GM21619 (cell line): ENCODE measurements around the gene VPS35L.
A peak's percentile ranks its signal among the peaks of the same experiment; 100 is the strongest.

ENCODE experiments used
- ATAC-seq: cut with Tn5 transposase; IDR thresholded peaks from one replicate; pipeline ENCODE4 v1.9.1; 2021; ENCODE audit not compliant: unreplicated experiment

Gene VPS35L, protein sequence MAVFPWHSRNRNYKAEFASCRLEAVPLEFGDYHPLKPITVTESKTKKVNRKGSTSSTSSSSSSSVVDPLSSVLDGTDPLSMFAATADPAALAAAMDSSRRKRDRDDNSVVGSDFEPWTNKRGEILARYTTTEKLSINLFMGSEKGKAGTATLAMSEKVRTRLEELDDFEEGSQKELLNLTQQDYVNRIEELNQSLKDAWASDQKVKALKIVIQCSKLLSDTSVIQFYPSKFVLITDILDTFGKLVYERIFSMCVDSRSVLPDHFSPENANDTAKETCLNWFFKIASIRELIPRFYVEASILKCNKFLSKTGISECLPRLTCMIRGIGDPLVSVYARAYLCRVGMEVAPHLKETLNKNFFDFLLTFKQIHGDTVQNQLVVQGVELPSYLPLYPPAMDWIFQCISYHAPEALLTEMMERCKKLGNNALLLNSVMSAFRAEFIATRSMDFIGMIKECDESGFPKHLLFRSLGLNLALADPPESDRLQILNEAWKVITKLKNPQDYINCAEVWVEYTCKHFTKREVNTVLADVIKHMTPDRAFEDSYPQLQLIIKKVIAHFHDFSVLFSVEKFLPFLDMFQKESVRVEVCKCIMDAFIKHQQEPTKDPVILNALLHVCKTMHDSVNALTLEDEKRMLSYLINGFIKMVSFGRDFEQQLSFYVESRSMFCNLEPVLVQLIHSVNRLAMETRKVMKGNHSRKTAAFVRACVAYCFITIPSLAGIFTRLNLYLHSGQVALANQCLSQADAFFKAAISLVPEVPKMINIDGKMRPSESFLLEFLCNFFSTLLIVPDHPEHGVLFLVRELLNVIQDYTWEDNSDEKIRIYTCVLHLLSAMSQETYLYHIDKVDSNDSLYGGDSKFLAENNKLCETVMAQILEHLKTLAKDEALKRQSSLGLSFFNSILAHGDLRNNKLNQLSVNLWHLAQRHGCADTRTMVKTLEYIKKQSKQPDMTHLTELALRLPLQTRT

DNA sequence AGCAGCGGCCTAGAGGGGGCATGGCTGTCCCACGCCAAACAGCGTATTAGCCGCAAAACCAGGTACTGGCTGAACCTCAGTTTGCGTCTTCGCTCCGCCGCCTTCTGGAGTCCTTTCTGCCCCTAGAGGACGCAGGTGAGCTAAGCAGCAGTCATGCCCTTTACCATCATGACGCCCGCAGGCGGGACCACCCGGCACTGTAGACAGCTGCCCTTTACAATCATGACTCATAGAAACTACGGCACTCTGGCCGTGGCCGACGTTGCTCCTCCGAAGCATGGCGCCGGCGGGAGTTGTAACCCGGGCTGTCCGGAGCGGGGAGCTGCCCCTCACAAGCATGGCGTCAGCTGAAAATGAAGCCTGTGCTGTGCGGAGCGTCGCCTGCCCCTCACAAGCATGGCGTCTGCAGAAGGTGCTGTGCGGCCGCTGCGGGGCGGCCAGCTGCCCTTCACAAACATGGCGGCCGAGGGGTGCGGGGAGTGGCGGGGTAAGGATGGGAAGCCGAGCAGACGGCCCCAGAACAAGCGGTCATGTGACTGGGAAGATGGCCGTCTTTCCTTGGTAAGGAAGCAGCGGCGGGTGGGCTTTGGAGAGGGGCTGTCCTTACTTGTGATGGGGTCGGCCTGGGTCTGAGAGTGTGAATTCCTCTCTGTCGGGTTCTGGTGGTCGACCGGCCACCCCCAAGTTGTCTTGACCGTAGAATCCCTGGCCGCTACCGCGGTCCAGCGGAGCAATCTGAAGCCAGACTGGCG is at the start of gene VPS35L:
Gene VPS35L (plus strand): TSS at position 518 of the 752 bp plus-strand sequence. CDS start 27 bp downstream, at position 545.
- ATAC-seq = peak; percentile 95

DNA sequence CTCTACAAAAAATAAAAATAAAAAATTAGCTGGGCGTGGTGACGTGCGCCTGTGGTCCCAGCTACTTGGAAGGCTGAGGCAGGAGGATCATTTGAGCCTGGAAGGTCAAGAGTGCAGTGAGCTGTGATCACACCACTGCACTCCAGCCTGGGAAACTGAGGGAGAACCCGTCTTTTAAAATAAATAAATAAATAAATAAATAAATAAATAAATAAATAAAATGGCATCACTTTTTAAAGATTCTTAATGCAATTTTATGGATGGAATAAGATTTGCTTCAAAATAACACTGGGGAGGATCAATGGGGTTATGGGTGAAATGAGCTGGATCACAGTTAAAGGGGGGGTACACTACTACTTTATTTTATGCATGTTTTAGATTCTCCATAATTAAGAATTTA is 48.5 kb upstream of the VPS35L start:
- ATAC-seq = no peak

DNA sequence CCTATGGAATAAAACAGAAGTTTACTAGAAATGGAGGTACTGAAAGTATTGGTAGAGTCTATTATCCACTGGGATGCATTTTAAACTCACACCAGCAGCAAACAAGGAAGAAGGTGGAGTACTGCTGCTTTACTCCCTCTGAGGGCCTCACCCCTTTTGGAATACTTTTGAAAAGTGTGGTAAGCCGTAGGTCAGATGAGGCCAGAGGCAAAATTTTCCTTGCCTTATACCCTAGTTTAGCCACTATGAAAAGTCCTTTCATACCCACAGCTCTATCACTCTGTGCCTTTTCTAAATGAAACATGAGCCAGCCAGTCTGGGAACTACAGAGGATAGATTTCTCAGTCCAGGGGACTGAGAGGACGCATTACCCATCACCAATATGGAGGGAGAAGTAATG is 47.6 kb upstream of the VPS35L start:
- ATAC-seq = no peak

DNA sequence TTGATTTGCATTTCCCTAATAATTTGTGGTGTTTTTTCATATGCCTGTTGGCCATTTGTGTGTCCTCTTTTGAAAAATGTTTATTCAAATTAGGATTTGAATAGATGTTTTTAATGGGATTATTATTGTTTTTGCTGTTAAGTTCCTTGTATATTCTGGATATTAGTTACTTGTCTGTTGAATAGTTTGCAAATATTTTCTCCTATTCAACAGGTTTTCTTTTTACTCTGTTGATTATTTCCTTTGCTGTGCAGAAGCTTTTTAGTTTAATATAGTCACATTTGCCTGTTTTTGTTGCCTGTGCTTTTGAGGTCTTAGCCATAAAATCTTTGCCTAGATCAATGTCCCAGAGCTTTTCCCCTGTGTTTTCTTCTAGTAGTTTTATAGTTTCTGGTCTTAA is 43.2 kb upstream of the VPS35L start:
- ATAC-seq = no peak

DNA sequence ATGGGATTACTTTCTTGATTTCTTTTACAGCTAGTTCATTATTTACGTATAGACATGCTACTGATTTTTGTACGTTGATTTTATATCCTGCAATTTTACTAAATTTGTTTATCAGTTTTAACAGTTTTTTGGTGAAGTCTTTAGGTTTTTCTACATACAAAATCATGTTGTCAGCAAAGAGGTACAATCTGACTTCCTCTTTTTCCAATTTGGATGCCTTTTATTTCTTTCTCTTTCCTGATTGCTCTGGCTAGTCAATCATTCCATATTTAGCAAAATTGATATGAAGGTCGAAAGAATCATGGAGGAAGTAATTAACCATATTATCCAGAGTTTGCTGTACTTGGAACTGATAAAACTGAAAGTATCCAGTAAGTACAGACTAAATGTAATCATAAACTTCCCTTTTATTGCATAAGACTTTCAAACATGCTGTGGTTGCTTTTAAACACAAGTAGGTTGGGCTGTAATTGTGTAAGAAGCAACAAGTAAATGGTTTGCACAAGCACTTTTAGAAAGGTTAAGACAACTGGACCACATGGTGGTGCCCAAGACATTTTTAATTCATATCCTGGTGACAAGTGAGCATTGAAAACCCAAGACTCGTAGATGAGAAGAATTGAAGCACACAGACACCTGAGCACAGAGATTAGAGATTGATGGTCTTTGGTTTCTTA is 42.0 kb upstream of the VPS35L start:
- ATAC-seq = no peak

DNA sequence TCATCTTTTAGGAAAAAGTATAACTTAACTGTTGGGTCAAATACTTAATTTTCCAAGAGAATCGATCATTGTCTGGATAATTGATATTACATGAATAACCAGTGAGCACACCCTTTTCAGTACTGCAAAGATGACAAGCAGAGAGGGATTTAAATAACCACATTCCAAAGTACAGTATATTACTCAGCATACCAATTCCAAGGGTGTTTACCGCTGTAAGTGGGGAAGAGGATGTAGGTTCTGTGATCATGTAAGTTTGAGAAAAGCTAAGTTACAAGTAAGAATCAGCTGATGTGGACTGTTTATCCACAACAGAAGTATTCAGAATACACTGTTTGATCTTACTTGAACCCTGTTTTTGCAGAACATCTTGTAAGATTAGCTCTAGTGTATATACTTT is 39.7 kb upstream of the VPS35L start:
- no peak for ATAC-seq

DNA sequence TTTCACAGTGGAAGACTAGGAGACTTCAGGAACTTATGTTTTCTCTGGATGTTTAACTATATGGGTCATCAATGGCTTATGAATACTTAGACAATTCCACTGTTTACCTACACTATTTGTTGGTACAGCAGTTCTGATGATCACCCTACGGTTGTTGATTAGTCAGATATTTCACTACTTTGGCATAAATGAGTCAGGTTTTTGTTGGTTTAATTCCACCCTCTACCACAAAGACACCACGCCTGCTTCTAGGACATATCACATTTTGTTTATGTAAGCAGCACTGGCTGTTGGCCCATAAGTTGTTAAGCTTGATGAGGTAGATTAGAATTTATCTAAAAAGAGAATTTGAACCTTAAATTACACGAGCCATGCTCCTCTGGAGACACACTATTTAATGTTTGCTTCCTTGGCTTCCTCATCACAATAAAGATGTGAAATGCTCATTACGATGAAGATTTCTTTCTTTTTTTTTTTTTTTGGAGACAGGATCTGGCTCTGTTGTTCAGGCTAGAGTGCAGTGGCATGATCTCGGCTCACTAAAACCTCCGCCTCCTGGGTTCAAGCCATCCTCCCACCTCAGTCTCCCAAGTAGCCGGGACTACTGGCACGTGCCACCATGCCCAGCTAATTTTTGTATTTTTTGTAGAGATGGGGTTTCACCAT is 37.9 kb upstream of the VPS35L start:
- no peak for ATAC-seq

DNA sequence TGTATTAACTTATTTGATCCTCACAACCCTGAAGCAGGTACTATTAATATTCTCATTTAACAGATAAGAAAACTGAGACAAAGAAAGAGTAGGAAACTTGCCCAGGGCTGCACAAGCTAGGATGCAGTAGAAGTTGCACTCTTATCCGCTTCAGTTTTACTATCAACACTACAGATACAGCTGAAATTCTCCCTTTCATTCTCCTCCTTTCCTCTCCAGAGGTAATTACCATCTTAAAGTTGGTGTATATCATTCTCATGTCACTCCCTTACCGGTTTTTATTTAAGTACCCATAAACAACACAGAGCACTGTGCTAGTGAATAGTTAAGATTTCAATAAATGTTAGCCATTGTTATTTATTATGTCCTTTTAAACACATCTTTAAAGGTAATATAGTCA is 37.1 kb upstream of the VPS35L start:
- ATAC-seq = no peak

DNA sequence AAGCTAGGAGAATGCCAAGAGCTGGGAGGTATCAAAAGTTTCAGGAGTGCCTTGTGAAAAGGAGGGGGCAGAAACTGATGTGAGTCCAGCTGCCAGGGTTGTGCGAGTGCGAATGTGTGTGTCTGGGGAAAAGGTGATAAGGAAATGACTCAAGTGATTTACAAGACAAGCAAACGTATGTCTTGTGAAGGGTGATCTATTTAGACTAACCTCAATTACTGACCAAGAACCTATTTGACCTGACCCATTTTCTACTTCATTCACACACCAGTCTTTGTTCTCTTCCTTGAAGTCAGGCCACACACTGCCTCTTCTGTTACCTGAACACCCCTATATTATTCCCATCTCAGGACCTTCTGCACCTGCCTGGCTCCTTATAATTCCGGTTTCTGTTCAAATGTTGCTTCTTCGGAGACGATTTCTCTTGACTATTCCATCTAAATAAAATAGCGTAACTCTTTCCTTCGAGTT is 34.6 kb upstream of the VPS35L start:
- no peak for ATAC-seq

DNA sequence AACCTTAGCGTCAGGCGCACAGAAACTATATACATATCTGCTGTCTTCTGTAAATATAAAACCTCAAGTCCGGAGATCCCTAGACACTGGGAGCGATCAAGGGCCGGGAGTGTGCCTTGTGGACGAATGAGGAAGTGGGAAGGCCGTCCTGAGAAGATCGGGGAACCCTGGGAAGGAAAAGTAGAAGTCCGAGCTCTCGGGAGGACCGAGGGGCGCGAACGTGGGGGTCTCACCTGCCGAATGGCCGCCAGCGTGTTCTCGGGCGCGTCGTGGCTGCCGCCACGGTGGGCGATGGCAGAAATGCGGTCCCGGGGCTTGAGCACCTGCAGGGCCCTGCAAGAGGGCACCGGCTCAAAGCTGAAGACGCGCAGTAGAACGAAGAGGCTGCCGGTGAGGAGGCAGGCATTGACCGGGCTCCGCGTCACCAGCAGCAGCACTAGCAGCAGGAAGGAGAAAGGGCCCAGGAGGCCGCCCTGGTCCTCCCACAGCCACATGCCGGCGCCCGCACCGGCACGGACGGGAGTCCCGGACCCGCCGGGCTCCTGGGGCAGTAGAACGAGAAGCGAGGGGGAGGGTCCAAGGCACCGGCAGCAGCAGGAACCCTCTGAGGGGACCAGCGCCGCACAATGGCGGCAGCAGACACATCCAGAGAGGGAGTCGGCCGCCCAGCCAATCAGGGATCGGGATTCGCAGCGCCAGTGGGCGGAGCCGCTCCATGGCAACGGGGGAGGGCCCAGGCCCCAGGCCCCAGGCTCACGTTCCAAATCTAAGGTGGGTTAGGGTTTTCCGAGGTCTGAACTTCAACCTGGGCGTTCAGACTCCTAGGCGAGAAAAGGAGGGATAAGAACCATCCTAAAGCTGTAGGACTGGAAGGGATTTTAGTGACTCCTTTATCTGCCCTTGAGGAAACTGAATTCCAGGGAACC is 33.8 kb upstream of the VPS35L start, which contains the start of gene GDE1:
Gene GDE1 (minus strand): TSS at position 628 of the 926 bp plus-strand sequence. CDS start 134 bp downstream, at position 494.
- ATAC-seq = peak; percentile 72

DNA sequence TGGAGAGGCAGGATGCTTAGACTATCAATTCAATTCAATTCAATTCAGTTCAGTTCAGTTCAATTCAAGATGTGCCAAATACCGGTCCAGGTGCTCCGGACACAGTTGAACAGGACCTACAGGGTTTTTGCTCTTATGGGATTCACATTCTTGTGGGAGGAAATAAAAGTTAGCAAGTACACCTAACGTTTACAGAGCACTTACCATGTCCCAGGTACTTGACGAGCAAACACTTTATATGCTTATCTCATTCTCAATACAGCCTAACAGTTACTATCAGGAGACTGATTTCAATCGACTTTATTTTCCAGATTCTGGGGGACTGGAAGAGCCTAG is 33.1 kb upstream of the VPS35L start:
- ATAC-seq = no peak

DNA sequence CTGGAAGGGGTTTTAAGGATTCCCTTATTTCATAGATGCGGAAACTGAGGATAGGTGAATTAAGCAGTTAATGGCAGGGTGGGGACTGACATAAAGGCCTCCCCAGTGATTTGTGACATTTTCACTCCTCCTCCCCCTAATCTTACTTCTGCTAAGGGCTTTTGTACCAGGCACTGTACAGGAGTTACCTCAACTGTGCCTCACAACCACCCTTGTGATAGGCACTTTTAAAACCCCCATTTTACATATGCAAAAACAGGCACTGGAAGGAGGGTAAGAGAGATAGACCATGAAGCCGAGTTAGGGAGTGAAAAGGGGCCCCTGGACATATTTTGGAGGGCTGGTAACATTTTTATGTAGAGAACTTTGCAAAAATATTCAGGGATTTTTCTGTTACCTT is 32.7 kb upstream of the VPS35L start:
- no peak for ATAC-seq

DNA sequence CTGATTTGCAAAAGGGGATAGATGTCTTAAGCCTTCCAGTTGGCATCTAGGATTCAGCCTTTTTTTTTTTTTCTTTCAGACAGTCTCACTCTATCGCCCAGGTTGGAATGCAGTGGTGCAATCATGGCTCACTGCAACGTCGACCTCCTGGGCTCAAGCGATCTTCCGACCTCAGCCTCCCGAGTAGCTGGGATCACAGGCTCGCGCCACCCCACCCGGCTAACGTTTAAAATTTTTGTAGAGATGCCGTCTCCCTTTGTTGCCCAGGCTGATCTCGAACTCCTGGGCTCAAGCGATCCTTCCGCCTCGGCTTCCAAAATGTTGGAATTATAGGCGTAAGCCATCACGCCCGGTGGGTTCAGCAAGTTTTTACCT is 32.3 kb upstream of the VPS35L start:
- ATAC-seq = no peak

DNA sequence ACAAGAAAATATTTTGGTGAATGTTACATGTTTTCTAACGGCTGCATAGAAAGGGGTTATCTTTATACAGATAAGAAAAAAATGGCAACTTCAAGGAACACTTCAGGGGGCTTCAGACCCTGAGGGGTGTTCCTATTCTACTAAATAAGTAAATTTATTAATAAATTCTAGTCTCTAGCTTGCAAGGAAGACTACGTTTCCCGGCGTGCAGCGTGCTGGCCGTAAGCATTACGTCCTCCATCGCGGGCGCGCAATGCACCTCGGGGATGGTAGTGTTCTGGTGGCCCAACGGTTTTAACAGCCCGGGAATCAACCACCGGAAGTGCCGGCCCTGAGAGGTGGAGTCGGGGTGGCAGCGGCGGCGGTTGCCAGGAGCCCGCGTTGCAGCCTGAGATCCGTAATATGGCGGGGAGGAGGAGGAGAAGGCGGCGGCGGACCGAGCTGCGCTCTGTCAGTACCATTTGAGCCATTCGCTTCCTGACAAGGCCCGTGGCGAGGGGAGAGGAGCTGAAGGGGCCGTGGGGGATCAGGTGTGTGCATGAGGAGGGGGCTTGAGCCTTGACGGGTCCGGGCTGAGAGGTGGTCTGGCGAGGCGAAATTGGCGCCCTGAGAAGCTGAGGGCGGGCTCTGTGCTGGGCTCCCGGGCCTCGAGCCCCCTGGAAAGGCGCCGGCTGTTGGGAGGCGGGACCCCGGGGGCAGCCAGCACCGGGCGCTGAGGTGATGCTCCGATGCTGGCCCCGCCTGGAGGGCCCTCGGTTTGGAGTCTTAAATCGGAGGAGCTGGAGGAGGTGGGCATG is 31.7 kb upstream of the VPS35L start, which contains the start of gene CCP110:
Gene CCP110 (plus strand): TSS at position 384 of the 797 bp plus-strand sequence. CDS start 3,940 bp downstream, outside the sequence.
- ATAC-seq = peak; percentile 62

DNA sequence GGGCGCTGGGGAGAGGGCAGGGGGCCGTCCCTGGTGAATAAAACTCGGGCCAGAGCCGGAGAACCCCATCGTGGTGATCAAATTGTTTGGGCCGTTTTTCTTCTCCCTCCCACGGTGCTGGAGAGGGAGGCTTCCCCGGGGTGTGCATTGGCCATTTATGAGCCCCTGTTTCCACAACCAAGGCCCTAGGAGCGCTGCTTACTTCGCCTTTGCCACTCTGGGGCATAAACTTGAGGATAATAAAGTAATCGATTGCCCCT is 31.2 kb upstream of the VPS35L start:
- ATAC-seq = no peak

DNA sequence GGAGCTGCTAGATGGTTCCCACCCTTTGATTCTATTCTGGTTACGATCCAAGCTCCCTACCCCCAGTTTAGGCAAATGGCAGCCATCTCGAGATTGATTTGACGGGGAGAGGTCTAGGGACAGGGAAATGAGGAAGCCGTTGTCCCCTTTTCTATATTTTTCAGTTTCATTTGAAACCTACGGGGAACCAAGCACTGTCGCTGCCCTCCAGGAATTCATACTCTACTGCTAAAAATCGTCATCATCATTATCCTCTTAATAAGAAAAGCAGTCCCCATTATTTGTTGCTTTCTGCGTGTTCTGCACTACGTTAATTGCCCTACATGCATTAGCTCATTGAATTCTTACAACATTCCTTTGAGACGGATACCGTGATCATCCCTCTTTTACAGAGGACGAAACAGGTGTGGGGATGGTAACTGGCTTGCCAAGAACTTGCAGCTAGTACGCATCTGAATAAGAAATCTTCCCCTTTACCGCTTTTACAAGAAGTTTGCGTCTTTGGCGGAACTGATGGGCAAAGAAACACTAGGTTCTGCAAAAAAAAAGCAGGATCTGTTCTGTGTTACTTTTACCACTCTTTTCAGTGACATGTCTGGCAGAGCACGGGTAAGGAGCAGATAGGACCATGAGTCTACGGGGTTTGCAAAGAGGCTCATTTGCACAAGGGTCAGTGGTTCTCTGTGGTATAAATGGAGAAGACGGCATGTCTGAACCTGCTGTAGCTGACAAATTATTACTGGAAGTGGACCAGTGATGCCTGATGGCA is 30.7 kb upstream of the VPS35L start:
- ATAC-seq = no peak

DNA sequence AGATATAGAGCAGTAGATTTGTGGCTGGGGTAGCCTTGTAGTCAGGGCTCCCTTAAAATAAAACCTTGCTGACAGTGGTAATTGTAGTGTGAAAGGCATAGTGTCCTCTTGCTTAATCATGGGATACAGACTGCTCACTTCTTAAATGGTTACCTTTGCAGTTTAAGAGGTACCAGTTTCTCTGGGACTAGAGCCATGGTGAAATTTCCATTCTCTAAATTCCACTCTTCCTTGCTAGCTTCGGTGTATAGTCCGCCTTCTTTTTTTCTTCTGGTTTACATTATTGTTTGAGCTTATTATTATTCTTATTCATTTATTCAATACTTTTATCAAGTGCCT is 30.1 kb upstream of the VPS35L start:
- ATAC-seq = no peak

DNA sequence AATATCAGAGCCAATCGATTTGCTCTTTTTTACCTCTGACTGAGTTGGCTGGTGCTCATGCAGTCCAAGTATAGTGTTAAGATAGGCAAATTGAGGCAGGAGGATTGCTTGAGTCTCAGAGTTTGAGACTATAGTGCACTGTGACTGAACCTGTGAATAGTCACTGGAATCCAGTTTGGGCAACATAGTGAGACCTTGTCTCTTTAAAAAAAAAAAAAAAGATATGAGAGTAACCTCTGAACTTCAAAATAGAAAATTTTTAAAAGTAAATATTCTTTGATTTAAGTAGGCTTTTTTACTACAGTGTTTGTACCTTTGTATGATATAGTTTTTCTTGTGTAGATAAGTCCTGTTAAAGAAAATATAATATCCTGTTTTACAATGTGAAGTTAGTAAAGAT is 28.3 kb upstream of the VPS35L start:
- ATAC-seq = no peak
